ENCODE results near the gene MT1B. TPM values are rescaled to one million over a fixed set of nuclear protein-coding genes. Genes with fewer than 3 reads are reported as not detected.
A peak's percentile ranks its signal among the peaks of the same experiment; 100 is the strongest.

The MT1B gene
- not detected for total RNA-seq

DNA sequence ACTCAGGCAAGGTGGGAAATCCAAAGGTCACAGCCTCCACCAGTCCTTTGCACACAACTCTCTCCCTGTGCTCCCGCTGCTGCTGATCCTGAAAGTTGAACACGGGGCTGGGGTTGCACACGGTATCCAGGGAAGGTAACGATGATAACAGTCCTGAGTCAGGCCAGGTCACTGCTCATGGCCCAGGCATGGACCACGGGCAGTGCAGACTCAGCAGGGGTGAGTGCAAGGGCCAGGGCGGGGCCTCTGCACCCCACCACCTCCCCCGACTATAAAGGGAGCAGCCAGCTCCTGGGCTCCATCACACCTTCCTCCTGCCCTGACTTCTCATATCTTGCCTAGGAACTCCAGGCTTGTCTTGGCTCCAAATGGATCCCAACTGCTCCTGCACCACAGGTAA is at the start of gene MT1B:
Gene MT1B (plus strand): TSS at position 301 of the 400 bp plus-strand sequence. CDS start 68 bp downstream, at position 369.
- no peak for ATAC-seq (replicated peaks)
- peaks cover 9% of the 10 kb centered on the region for H3K27me3 Mint-ChIP-seq
- H3K27ac Mint-ChIP-seq = no peak within 1 kb of the TSS
- no peaks in the 10 kb centered on the region for H3K4me1 Mint-ChIP-seq
- no peaks in the 10 kb centered on the region for H3K36me3 Mint-ChIP-seq (ENCODE audit: low read depth)
- H3K9me3 Mint-ChIP-seq = no peaks in the 10 kb centered on the region
- no peak within 1 kb of the TSS for H3K4me3 Mint-ChIP-seq

DNA sequence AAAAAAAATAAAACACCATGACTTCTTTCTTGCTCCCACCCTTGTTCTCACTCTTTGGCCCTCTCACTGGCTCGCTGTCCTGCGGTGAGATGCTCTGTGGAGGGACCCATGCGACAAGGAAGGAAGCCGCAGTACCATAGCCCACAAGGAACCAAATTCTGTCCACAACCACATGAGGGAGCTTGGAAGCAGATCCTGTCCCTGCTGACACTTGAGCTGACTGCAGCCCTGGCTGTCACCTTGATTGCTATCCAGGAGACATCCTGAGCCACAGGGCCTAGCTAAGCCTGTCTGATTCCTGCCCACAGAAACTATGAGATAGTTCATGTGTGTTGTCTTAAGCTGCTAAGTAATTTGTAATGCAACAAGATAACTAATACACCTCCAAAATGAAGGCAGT is 48.1 kb upstream of the MT1B start:
- Mint-ChIP-seq H3K36me3 (ENCODE audit: low read depth) (no peaks in the 10 kb centered on the region), H3K9me3 (no peaks in the 10 kb centered on the region), H3K27me3 (peaks cover 5% of the 10 kb centered on the region), H3K4me1 (peaks cover 16% of the 10 kb centered on the region), H3K27ac (no peak overlapping the region), H3K4me3 (no peak overlapping the region)
- no peak for ATAC-seq (replicated peaks)

GRCh38 chr16:56604966-56605365 is 46.7 kb upstream of the MT1B start:
- Mint-ChIP-seq H3K9me3 (no peaks in the 10 kb centered on the region), H3K27me3 (peaks cover 5% of the 10 kb centered on the region), H3K4me1 (peaks cover 21% of the 10 kb centered on the region), H3K27ac (no peak overlapping the region), H3K4me3 (no peak overlapping the region), H3K36me3 (ENCODE audit: low read depth) (peaks cover 7% of the 10 kb centered on the region)
- no peak for ATAC-seq (replicated peaks)

GRCh38 chr16:56605475-56605874 is 46.2 kb upstream of the MT1B start:
- Mint-ChIP-seq H3K27me3 (peaks cover 2% of the 10 kb centered on the region), H3K4me1 (peaks cover 26% of the 10 kb centered on the region), H3K4me3 (no peak overlapping the region), H3K9me3 (no peaks in the 10 kb centered on the region), H3K36me3 (ENCODE audit: low read depth) (peaks cover 7% of the 10 kb centered on the region), H3K27ac (no peak overlapping the region)
- no peak for ATAC-seq (replicated peaks)

DNA sequence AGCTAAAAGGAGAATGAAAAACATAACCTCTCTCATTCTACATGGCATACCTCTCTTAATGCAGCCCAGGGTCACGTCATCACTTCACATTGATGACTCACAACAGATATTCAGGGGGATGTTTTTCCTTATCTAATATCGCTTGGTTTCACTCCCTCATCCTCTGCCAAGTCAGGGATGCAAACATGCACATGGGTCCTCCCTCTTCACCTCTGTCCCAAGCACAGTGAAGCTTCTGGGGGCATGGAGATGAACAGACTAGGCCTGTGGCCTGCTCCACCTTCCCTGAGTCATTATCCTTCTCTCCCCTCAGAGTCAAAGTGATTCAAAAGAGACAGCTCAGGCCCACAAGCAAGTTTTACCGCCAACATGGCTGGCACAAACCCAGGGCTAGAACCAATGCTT is 45.6 kb upstream of the MT1B start:
- Mint-ChIP-seq H3K4me3 (peak overlapping the region; percentile 98), H3K27ac (no peak overlapping the region), H3K27me3 (no peaks in the 10 kb centered on the region), H3K36me3 (ENCODE audit: low read depth) (peaks cover 7% of the 10 kb centered on the region), H3K4me1 (peaks cover 32% of the 10 kb centered on the region), H3K9me3 (no peaks in the 10 kb centered on the region)
- no peak for ATAC-seq (replicated peaks)

DNA sequence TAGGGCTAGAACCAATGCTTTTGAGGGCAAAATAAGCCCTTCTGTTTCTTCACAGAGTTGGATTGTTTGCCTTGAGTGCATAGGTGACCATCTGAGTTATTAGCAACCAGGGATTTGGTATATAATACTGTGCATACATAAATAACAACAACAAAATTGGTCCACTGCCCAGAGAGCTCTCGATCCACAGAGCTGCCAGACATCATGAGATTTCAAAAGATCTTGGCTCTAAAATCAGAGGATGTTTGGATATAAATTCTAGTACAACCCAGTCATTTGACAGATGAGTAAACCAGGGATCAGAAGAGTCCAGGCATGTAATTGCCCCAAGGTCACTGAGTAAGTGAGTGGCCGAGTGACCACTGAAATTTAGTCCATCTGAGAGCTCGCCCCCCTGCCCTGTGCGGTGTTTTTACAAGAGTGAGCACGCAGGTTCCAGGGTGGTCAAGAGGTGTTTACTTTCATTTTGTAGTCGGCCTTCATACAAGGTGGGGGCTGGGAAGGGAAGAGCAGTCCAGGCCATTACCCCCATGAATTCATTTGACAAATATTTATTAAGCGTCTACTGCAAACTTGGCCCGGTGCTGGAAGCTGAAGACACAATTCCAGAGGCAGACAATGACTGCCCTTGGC is 45.1 kb upstream of the MT1B start:
- ATAC-seq (replicated peaks) = no peak
- Mint-ChIP-seq H3K27me3 (no peaks in the 10 kb centered on the region), H3K36me3 (ENCODE audit: low read depth) (peaks cover 7% of the 10 kb centered on the region), H3K27ac (no peak overlapping the region), H3K9me3 (no peaks in the 10 kb centered on the region), H3K4me1 (peaks cover 37% of the 10 kb centered on the region), H3K4me3 (peak overlapping the region; percentile 98)

GRCh38 chr16:56607109-56607618 is 44.5 kb upstream of the MT1B start:
- Mint-ChIP-seq H3K4me1 (peaks cover 37% of the 10 kb centered on the region), H3K4me3 (peak overlapping the region; percentile 98), H3K36me3 (ENCODE audit: low read depth) (peaks cover 7% of the 10 kb centered on the region), H3K27me3 (no peaks in the 10 kb centered on the region), H3K9me3 (no peaks in the 10 kb centered on the region), H3K27ac (no peak overlapping the region)
- no peak for ATAC-seq (replicated peaks)

DNA sequence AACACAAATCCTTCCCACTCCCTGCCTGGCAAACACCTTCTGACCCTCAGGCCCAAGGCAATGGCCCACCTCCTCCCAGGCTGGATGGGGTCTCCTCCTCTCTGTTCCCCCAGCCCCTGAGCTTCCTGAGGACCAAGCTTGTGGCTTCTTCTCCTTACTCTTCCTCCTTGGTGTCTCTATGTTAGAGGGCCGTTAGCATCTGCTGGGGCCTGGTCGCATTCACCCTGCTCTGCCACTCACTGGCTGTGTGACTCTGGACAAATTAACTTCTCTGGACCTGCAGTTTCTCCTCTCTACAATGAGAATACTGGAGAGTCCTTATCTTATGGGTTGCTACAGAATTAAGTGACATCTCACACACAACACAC is 44.0 kb upstream of the MT1B start:
- Mint-ChIP-seq H3K4me1 (peaks cover 41% of the 10 kb centered on the region), H3K36me3 (ENCODE audit: low read depth) (peaks cover 12% of the 10 kb centered on the region), H3K27me3 (no peaks in the 10 kb centered on the region), H3K27ac (peak overlapping the region; percentile 80), H3K9me3 (no peaks in the 10 kb centered on the region), H3K4me3 (peak overlapping the region; percentile 98)
- no peak for ATAC-seq (replicated peaks)

DNA sequence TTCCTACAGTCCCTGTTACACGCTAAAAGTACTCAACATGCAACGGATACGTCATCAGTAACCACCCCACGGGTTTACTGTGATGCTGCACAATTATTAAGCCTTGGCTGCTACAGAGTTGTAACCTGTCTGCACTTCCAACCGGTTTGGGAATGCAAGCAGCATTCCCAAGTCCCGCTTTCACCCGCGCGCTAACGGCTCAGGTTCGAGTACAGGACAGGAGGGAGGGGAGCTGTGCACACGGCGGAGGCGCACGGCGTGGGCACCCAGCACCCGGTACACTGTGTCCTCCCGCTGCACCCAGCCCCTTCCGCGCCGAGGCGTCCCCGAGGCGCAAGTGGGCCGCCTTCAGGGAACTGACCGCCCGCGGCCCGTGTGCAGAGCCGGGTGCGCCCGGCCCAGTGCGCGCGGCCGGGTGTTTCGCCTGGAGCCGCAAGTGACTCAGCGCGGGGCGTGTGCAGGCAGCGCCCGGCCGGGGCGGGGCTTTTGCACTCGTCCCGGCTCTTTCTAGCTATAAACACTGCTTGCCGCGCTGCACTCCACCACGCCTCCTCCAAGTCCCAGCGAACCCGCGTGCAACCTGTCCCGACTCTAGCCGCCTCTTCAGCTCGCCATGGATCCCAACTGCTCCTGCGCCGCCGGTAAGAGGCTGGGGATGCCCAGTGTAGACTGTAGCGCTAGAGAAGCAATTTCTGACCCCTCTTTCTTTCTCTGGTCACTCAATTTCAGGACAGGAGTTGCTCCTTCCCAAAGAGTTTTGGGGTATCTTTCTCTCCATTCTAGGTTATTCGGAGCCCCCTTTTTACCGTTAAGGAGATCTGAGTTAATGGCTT is 43.4 kb upstream of the MT1B start, which contains the start of gene MT2A:
Gene MT2A (plus strand): TSS at position 542 of the 833 bp plus-strand sequence. CDS start 72 bp downstream, at position 614.
- Mint-ChIP-seq H3K36me3 (ENCODE audit: low read depth) (peaks cover 13% of the 10 kb centered on the region), H3K9me3 (no peaks in the 10 kb centered on the region), H3K27ac (peak within 1 kb of the TSS; percentile 95), H3K4me1 (peaks cover 42% of the 10 kb centered on the region), H3K27me3 (no peaks in the 10 kb centered on the region), H3K4me3 (peak within 1 kb of the TSS; percentile 98)
- peak; percentile 73 for ATAC-seq (replicated peaks)

GRCh38 chr16:56608876-56609462 is 42.7 kb upstream of the MT1B start:
- H3K9me3 Mint-ChIP-seq = no peaks in the 10 kb centered on the region
- H3K4me3 Mint-ChIP-seq = peak overlapping the region; percentile 98
- H3K36me3 Mint-ChIP-seq (ENCODE audit: low read depth) = peaks cover 13% of the 10 kb centered on the region
- ATAC-seq (replicated peaks) = no peak
- peak overlapping the region; percentile 95 for H3K27ac Mint-ChIP-seq
- no peaks in the 10 kb centered on the region for H3K27me3 Mint-ChIP-seq
- peaks cover 48% of the 10 kb centered on the region for H3K4me1 Mint-ChIP-seq

DNA sequence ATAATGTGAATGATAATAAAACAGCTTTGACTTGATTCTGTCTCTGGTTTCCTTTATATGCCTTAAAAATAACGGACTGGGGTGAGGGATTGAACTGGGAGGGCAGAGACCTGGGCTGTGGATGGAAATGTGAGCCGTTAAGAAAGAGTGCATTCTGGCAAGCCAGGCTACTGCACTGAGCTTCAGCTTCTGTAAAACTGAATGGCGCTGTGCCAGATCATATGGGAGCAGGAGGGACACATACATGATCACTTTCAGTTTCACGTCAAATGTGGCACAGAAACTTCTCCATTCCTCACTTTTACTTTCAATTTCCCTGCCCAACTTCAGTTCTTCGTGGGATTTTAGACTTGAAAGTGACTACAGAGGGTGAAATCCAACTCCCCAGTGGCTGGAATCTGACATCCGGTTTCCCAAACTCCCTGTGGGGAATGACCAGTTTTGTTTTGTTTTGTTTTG is 42.2 kb upstream of the MT1B start:
- peak; percentile 28 for ATAC-seq (replicated peaks)
- H3K4me1 Mint-ChIP-seq = peaks cover 54% of the 10 kb centered on the region

DNA sequence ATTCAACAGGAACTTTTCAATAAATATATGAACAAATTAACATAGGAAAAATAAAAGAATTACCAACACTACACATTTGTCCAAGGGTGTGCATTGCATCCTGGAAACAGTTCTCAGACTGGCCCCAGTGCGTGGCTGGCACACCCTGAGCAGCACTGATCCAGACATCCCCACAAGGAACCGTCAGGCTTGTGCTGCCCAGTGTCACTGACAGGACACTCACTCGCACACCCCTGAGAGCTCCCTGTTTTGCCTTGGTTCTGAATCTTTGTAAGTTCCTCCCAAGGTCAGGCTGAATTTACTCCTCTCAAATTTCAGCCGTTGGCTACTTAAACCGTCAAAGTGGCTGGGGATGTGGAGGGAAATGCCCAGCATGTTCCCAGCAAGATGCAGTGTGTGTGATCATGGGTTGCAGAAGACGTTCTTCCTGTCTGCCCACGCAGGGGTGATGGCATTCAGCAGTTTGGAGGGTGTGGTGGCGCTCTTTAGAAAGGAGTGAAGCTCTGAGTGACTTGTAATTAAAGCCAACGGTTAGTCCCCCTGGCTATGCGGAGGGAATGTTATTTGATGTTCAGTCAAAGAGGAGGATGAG is 41.6 kb upstream of the MT1B start:
- Mint-ChIP-seq H3K9me3 (no peaks in the 10 kb centered on the region), H3K27ac (peak overlapping the region; percentile 95), H3K27me3 (no peaks in the 10 kb centered on the region), H3K36me3 (ENCODE audit: low read depth) (peaks cover 13% of the 10 kb centered on the region), H3K4me3 (peak overlapping the region; percentile 98), H3K4me1 (peaks cover 60% of the 10 kb centered on the region)
- peak; percentile 64 for ATAC-seq (replicated peaks)

More for the DNA sequence above, 42.2 kb upstream of the MT1B start:
- no peaks in the 10 kb centered on the region for H3K27me3 Mint-ChIP-seq
- peak overlapping the region; percentile 95 for H3K27ac Mint-ChIP-seq
- peak overlapping the region; percentile 98 for H3K4me3 Mint-ChIP-seq
- H3K36me3 Mint-ChIP-seq (ENCODE audit: low read depth) = peaks cover 13% of the 10 kb centered on the region
- no peaks in the 10 kb centered on the region for H3K9me3 Mint-ChIP-seq

- peaks cover 63% of the 10 kb centered on the region for H3K4me1 Mint-ChIP-seq
- no peaks in the 10 kb centered on the region for H3K27me3 Mint-ChIP-seq
- peak overlapping the region; percentile 95 for H3K27ac Mint-ChIP-seq
- no peaks in the 10 kb centered on the region for H3K9me3 Mint-ChIP-seq
- peaks cover 13% of the 10 kb centered on the region for H3K36me3 Mint-ChIP-seq (ENCODE audit: low read depth)
- peak overlapping the region; percentile 98 for H3K4me3 Mint-ChIP-seq
- ATAC-seq (replicated peaks) = peak; percentile 43
Observed at GRCh38 chr16:56610609-56611111, 41.0 kb upstream of the MT1B start.

DNA sequence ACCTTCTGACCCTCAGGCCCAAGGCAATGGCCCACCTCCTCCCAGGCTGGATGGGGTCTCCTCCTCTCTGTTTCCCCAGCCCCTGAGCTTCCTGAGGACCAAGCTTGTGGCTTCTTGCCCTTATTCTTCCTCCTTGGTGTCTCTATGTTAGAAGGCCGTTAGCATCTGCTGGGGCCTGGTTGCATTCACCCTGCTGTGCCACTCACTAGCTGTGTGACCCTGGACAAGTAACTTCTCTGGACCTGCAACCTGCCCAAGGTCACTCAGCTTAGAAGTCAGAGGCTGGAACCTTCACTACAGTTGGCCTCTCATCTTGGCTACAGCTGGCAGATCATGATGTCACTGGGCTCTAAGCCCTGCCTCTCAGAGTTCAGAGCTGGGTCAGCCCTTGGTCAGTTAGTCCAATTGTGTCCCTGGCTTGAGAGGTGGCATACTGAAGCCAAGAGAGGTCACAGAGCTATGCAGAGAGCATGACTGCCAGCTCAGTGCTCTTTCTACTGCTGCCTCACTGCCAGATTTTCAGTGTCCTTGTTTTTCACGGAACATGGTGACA is 40.3 kb upstream of the MT1B start:
- H3K27me3 Mint-ChIP-seq = no peaks in the 10 kb centered on the region
- H3K4me1 Mint-ChIP-seq = peaks cover 60% of the 10 kb centered on the region
- H3K9me3 Mint-ChIP-seq = no peaks in the 10 kb centered on the region
- peaks cover 13% of the 10 kb centered on the region for H3K36me3 Mint-ChIP-seq (ENCODE audit: low read depth)
- ATAC-seq (replicated peaks) = no peak
- H3K4me3 Mint-ChIP-seq = peak overlapping the region; percentile 98
- H3K27ac Mint-ChIP-seq = peak overlapping the region; percentile 95

All from activated T-helper 17 cell treated with anti-CD3 and anti-CD28 coated beads, Interleukin-2, amount 50 U/mL, for 72 hours (primary cell).